Caco-2 (cell line): Measurements from ENCODE around the gene GPR17. TPM values are rescaled to one million over a fixed set of nuclear protein-coding genes. Genes with fewer than 3 reads are reported as not detected.

Experiments used
- BruUV-seq: library from RNA; stranded (reverse); fragments of 400-500 nt; replicated peaks from 2 replicates; lab custom pipeline; 2021; lab: Mats Ljungman, UMichigan
- CTCF ChIA-PET: fragments of 300-600 bp; sonication (Branson Sonifier 250); formaldehyde crosslinking; loops from one replicate; lab custom pipeline; 2022; ENCODE audit warnings: antibody characterized with exemption; lab: Charles Lee
- POLR2A ChIA-PET: fragments of 300-600 bp; sonication (Branson Sonifier 250); formaldehyde crosslinking; loops from one replicate; lab custom pipeline; 2022; ENCODE audit warnings: antibody characterized with exemption; lab: Charles Lee
- DNase-seq, 2 experiments: peaks; one replicate each; pipeline versions ENCODE4 v3.0.0 to v3.0.0-alpha.2; 2020 to 2022
- H3K27me3 ChIP-seq: replicated peaks from 2 replicates; pipeline ENCODE4 v1.6.0; 2011; ENCODE audit warnings: low read length; ENCODE audit not compliant: control insufficient read depth, insufficient read depth
- H3K36me3 ChIP-seq: 2 replicates; pipeline ENCODE4 v1.5.1; 2011; ENCODE audit warnings: low read length; ENCODE audit not compliant: control insufficient read depth, insufficient read depth
- H3K4me1 ChIP-seq: fragments of 250-450 bp; sonication (Bioruptor Pico); 2 replicates; pipeline ENCODE4 v1.5.1; 2020; ENCODE audit warnings: mild to moderate bottlenecking
- H3K4me3 ChIP-seq: 2 replicates; pipeline ENCODE4 v1.5.1; 2011; ENCODE audit warnings: low read depth, mild to moderate bottlenecking, control low read depth, low read length
- H3K9me3 ChIP-seq: fragments of 250-450 bp; sonication (Bioruptor Pico); 2 replicates; pipeline ENCODE4 v1.5.1; 2020; ENCODE audit warnings: mild to moderate bottlenecking, moderate library complexity
- H3K27ac Mint-ChIP-seq: one replicate; pipeline ENCODE4 v1.8.0; 2022; ENCODE audit warnings: mixed read lengths; ENCODE audit not compliant: unreplicated experiment
- H3K27me3 Mint-ChIP-seq: one replicate; pipeline ENCODE4 v1.8.0; 2022; ENCODE audit warnings: mixed read lengths; ENCODE audit not compliant: insufficient read depth, unreplicated experiment
- H3K36me3 Mint-ChIP-seq: one replicate; pipeline ENCODE4 v1.8.0; 2022; ENCODE audit warnings: mild to moderate bottlenecking, mixed read lengths; ENCODE audit not compliant: insufficient read depth, unreplicated experiment
- H3K4me1 Mint-ChIP-seq: one replicate; pipeline ENCODE4 v1.8.0; 2022; ENCODE audit warnings: low read depth, mixed read lengths; ENCODE audit not compliant: unreplicated experiment
- H3K4me3 Mint-ChIP-seq: one replicate; pipeline ENCODE4 v1.8.0; 2022; ENCODE audit warnings: mild to moderate bottlenecking, moderate library complexity, mixed read lengths; ENCODE audit not compliant: unreplicated experiment
- H3K9me3 Mint-ChIP-seq: one replicate; pipeline ENCODE4 v1.8.0; 2022; ENCODE audit warnings: mixed read lengths; ENCODE audit not compliant: unreplicated experiment
- intact Hi-C: fragments of 100-400 bp; cut with micrococcal nuclease; formaldehyde crosslinking; loops from one replicate; pipeline ENCODE4 v1.10.0; 2022; ENCODE audit not compliant: unreplicated experiment
- total RNA-seq: library from RNA; stranded (reverse); gene quantifications from 2 replicates; pipeline ENCODE4 v1.2.3, GENCODE V29; 2022
- TF ChIP-seq, protein P1 (sequence below), 2 experiments: fragments of 200-600 bp in 1 of 2; IDR thresholded peaks; 1 replicate in 1 of 2; 2 replicates in 1 of 2; pipeline versions ENCODE4 v1.5.1 to v1.8.0; 2011 to 2022; ENCODE audit warnings: antibody characterized with exemption in 1 of 2, control low read depth in 1 of 2, inconsistent platforms in 1 of 2, low read depth in 1 of 2, low read length in 1 of 2, mild to moderate bottlenecking in 1 of 2, moderate library complexity in 1 of 2; ENCODE audit not compliant: insufficient read depth in 1 of 2, severe bottlenecking in 1 of 2, unreplicated experiment in 1 of 2

The GPR17 gene
- total RNA-seq, 1 experiment from 2014 or later, result not detected

DNA sequence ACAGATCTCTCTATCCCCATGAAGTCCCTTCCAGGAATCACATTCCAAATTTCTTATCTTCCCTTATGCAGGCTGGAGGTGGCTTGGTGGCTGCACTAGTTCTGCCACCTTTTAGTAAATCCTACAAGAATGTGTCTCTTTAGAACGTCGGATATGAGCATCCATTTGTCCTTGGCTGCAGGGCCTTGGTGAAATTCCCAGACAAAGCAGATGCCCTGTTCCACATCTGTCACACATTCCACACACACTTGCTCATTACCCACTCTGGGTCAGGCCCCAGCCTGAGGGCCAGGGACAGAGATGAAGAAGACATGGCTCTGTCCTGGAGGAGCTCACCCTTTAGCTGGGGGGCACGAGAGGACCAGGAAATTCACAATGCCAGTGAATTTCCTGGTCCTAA is 31.2 kb upstream of the GPR17 start:
- peaks cover 8% of the 10 kb centered on the region for H3K27me3 Mint-ChIP-seq
- H3K4me1 Mint-ChIP-seq, result no peaks in the 10 kb centered on the region
- Histone ChIP-seq H3K4me3 (no peak overlapping the region), H3K9me3 (peaks cover 11% of the 10 kb centered on the region), H3K36me3 (no peaks in the 10 kb centered on the region), H3K4me1 (no peaks in the 10 kb centered on the region), H3K27me3 (no peaks in the 10 kb centered on the region)
- H3K27ac Mint-ChIP-seq, result no peak overlapping the region
- no peak overlapping the region for H3K4me3 Mint-ChIP-seq
- no TSS peak for BruUV-seq
- peaks cover 14% of the 10 kb centered on the region for H3K9me3 Mint-ChIP-seq
- intact Hi-C loops, result no loop called here
- ChIA-PET POLR2A (no interaction called here), CTCF (no interaction called here)
- DNase-seq, result no peak
- H3K36me3 Mint-ChIP-seq, result peaks cover 2% of the 10 kb centered on the region
- TF ChIP-seq, protein P1, sequence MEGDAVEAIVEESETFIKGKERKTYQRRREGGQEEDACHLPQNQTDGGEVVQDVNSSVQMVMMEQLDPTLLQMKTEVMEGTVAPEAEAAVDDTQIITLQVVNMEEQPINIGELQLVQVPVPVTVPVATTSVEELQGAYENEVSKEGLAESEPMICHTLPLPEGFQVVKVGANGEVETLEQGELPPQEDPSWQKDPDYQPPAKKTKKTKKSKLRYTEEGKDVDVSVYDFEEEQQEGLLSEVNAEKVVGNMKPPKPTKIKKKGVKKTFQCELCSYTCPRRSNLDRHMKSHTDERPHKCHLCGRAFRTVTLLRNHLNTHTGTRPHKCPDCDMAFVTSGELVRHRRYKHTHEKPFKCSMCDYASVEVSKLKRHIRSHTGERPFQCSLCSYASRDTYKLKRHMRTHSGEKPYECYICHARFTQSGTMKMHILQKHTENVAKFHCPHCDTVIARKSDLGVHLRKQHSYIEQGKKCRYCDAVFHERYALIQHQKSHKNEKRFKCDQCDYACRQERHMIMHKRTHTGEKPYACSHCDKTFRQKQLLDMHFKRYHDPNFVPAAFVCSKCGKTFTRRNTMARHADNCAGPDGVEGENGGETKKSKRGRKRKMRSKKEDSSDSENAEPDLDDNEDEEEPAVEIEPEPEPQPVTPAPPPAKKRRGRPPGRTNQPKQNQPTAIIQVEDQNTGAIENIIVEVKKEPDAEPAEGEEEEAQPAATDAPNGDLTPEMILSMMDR (IDR thresholded peaks at IDR 0.05; ENCODE audit: insufficient read depth in 1 of 2, low read depth in 1 of 2, low read length in 1 of 2, severe bottlenecking in 1 of 2, unreplicated experiment in 1 of 2), result no peak

- TF ChIP-seq, protein P1 (IDR thresholded peaks at IDR 0.05; ENCODE audit: insufficient read depth in 1 of 2, low read depth in 1 of 2, low read length in 1 of 2, severe bottlenecking in 1 of 2, unreplicated experiment in 1 of 2), result no peak
- H3K36me3 Mint-ChIP-seq, result no peaks in the 10 kb centered on the region
Observed at GRCh38 chr2:127615511-127616166, 30.3 kb upstream of the GPR17 start.

GRCh38 chr2:127618551-127619202 is 27.3 kb upstream of the GPR17 start:
- no peaks in the 10 kb centered on the region for H3K4me1 Mint-ChIP-seq
- Histone ChIP-seq H3K4me1 (no peaks in the 10 kb centered on the region), H3K27me3 (no peaks in the 10 kb centered on the region), H3K36me3 (no peaks in the 10 kb centered on the region), H3K9me3 (peaks cover 3% of the 10 kb centered on the region), H3K4me3 (no peak overlapping the region)
- H3K9me3 Mint-ChIP-seq, result peaks cover 3% of the 10 kb centered on the region
- intact Hi-C loops, result no loop called here
- H3K27me3 Mint-ChIP-seq, result peaks cover 2% of the 10 kb centered on the region
- ChIA-PET POLR2A (no interaction called here), CTCF (no interaction called here)
- H3K36me3 Mint-ChIP-seq, result no peaks in the 10 kb centered on the region
- H3K4me3 Mint-ChIP-seq, result no peak overlapping the region
- no peak overlapping the region for H3K27ac Mint-ChIP-seq
- DNase-seq, result no peak
- BruUV-seq, result no TSS peak
- TF ChIP-seq, protein P1 (IDR thresholded peaks at IDR 0.05; ENCODE audit: insufficient read depth in 1 of 2, low read depth in 1 of 2, low read length in 1 of 2, severe bottlenecking in 1 of 2, unreplicated experiment in 1 of 2), result no peak

More at GRCh38 chr2:127615511-127616166, 30.3 kb upstream of the GPR17 start:
- intact Hi-C loops, result no loop called here
- Mint-ChIP-seq H3K27ac (no peak overlapping the region), H3K4me1 (no peaks in the 10 kb centered on the region), H3K4me3 (no peak overlapping the region), H3K27me3 (peaks cover 8% of the 10 kb centered on the region), H3K9me3 (peaks cover 14% of the 10 kb centered on the region)
- Histone ChIP-seq H3K4me1 (no peaks in the 10 kb centered on the region), H3K9me3 (peaks cover 11% of the 10 kb centered on the region), H3K4me3 (no peak overlapping the region), H3K36me3 (no peaks in the 10 kb centered on the region), H3K27me3 (no peaks in the 10 kb centered on the region)
- DNase-seq, result no peak
- CTCF ChIA-PET, result no interaction called here
- no TSS peak for BruUV-seq
- POLR2A ChIA-PET, result no interaction called here
